ENCODE results near the gene GMFB. TPM values are rescaled to one million over a fixed set of nuclear protein-coding genes. Genes with fewer than 3 reads are reported as not detected.

GMFB gene
- total RNA-seq, 1 experiment from 2014 or later: 79.2 TPM

- Histone ChIP-seq H3K4ac (ENCODE audit: low read depth, low read length) (no peak overlapping the region), H3K56ac (ENCODE audit: insufficient read length, low read depth, low read length) (no peak overlapping the region), H2AK5ac (ENCODE audit: insufficient read length, low read length) (peak overlapping the region; percentile 24), H2BK15ac (ENCODE audit: low read depth, low read length) (no peak overlapping the region), H4K91ac (ENCODE audit: insufficient read length, low read depth, low read length) (no peak overlapping the region), H3K14ac (ENCODE audit: insufficient read depth, low read length) (no peak overlapping the region; the same call in 1 of the 2 replicates), H3K79me1 (ENCODE audit: insufficient read depth, low read depth, low read length, poor library complexity, severe bottlenecking) (peaks cover 7% of the 10 kb centered on the region), H3K9ac (ENCODE audit: extremely low read depth, insufficient read length, low read length) (peak overlapping the region; percentile 68), H3K23me2 (ENCODE audit: insufficient read length, low read depth, low read length, poor library complexity, severe bottlenecking) (peaks cover 12% of the 10 kb centered on the region), H3K18ac (ENCODE audit: insufficient read length, low read depth, low read length) (peak overlapping the region; percentile 64), H3K4me2 (ENCODE audit: insufficient read depth, insufficient read length, low read length) (peak overlapping the region; percentile 95), H3K79me2 (ENCODE audit: insufficient read depth, low read length) (peaks cover 24% of the 10 kb centered on the region), H3K9me3 (ENCODE audit: control insufficient read depth, low read depth, low read length) (no peaks in the 10 kb centered on the region), H4K8ac (replicated peaks; ENCODE audit: insufficient read length, low read depth, low read length) (no peak overlapping the region), H3T11ph (ENCODE audit: low read length) (no peak overlapping the region), H3K23ac (ENCODE audit: insufficient read length, low read depth, low read length) (no peak overlapping the region), H4K5ac (ENCODE audit: insufficient read length, low read depth, low read length) (no peak overlapping the region), H3K27ac (ENCODE audit: insufficient read length, low read depth, low read length) (peak overlapping the region; percentile 91), H2BK20ac (ENCODE audit: low read depth, low read length, poor library complexity, severe bottlenecking) (no peak overlapping the region), H3K27me3 (ENCODE audit: insufficient read depth, low read length) (no peaks in the 10 kb centered on the region), H2AFZ (ENCODE audit: low read length) (no peak overlapping the region), H2BK120ac (ENCODE audit: low read depth, low read length, poor library complexity, severe bottlenecking) (no peak overlapping the region), H3K4me1 (ENCODE audit: insufficient read depth, low read length) (no peaks in the 10 kb centered on the region; the same call in 1 of the 2 replicates), H4K20me1 (ENCODE audit: control insufficient read depth, insufficient read depth, insufficient read length) (no peaks in the 10 kb centered on the region), H2BK12ac (ENCODE audit: insufficient read length, low read depth, low read length) (no peak overlapping the region), H2BK5ac (ENCODE audit: insufficient read length, low read length) (no peak overlapping the region)
- no CpG with 5 or more reads among the region's 4 CpGs for WGBS (ENCODE audit: extremely low coverage, insufficient read length, low lambda C conversion rate)
- no peak for DNase-seq
- TF ChIP-seq, protein P1, sequence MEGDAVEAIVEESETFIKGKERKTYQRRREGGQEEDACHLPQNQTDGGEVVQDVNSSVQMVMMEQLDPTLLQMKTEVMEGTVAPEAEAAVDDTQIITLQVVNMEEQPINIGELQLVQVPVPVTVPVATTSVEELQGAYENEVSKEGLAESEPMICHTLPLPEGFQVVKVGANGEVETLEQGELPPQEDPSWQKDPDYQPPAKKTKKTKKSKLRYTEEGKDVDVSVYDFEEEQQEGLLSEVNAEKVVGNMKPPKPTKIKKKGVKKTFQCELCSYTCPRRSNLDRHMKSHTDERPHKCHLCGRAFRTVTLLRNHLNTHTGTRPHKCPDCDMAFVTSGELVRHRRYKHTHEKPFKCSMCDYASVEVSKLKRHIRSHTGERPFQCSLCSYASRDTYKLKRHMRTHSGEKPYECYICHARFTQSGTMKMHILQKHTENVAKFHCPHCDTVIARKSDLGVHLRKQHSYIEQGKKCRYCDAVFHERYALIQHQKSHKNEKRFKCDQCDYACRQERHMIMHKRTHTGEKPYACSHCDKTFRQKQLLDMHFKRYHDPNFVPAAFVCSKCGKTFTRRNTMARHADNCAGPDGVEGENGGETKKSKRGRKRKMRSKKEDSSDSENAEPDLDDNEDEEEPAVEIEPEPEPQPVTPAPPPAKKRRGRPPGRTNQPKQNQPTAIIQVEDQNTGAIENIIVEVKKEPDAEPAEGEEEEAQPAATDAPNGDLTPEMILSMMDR (conservative IDR thresholded peaks at IDR 0.05): no peak
- H3K27ac Mint-ChIP-seq: peak overlapping the region; percentile 50 to 95 (median 92); a peak in 6 of 7 replicates
- H3K36me3 Mint-ChIP-seq (ENCODE audit: insufficient read depth in 1 of 3, low read depth in 3 of 3): peaks cover 5 to 15% (median 12%) of the 10 kb centered on the region in 3 experiments; a peak in 6 of 7 replicates
- H3K27me3 Mint-ChIP-seq (ENCODE audit: low read depth): no peaks in the 10 kb centered on the region
- H3K4me1 Mint-ChIP-seq: peaks cover 36 to 49% of the 10 kb centered on the region in 2 experiments
- no peaks in the 10 kb centered on the region; a peak in 1 of 5 replicates for H3K9me3 Mint-ChIP-seq
- peak overlapping the region; percentile 78 to 82 for H3K4me3 Mint-ChIP-seq
Measured at GRCh38 chr14:54487771-54488170, 1.0 kb downstream of the GMFB start.
